ENCODE results near the gene ANGPT4. TPM values are rescaled to one million over a fixed set of nuclear protein-coding genes. Genes with fewer than 3 reads are reported as not detected.

ANGPT4 gene, protein sequence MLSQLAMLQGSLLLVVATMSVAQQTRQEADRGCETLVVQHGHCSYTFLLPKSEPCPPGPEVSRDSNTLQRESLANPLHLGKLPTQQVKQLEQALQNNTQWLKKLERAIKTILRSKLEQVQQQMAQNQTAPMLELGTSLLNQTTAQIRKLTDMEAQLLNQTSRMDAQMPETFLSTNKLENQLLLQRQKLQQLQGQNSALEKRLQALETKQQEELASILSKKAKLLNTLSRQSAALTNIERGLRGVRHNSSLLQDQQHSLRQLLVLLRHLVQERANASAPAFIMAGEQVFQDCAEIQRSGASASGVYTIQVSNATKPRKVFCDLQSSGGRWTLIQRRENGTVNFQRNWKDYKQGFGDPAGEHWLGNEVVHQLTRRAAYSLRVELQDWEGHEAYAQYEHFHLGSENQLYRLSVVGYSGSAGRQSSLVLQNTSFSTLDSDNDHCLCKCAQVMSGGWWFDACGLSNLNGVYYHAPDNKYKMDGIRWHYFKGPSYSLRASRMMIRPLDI
- not detected for total RNA-seq
- 0 reads per million in 2 donors for total RNA-seq

DNA sequence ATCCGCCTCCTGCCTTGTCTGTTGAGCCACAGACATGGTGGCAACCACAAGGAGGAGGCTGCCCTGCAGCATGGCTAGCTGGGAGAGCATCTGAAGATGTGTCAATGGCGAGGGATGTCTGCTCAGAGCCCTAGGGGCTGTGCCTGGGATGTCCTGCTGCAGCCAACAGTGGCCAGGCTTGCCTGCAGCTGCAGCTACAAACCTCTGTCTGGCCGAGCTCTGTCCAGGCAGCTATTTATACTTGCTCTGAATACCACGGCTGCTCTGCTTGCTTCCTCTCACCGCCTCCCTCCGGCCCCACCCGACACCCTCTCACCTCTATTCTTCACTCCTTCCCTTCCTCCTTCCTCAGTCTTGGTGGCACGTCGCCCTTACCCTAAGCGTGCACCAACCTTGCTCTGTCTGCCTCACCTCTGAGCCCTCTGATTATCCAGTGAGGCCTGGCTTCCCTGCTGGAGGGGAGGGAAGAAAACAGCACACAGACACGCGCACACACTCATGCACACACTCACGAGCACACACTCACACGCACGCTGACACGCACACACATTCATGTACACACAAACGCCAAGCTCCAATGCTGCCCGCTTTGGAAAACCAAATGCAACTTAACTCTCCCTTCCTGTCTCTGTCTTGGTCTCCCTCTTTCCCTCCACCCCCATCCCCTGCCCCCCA, at the start of gene ANGPT4:
ANGPT4 (minus strand) TSS at position 210 of the 675 bp plus-strand sequence; CDS start at position 90, 120 bp downstream.
- DNase-seq: no peak
- ATAC-seq: no peak
- Mint-ChIP-seq H3K36me3 (ENCODE audit: low read depth) (no peaks in the 10 kb centered on the region), H3K27me3 (peaks cover 64% of the 10 kb centered on the region), H3K4me1 (peaks cover 10% of the 10 kb centered on the region), H3K4me3 (no peak within 1 kb of the TSS), H3K27ac (peak within 1 kb of the TSS; percentile 19)
- no peaks in the 10 kb centered on the region for H3K9me3 ChIP-seq (ENCODE audit: control insufficient read depth, low read length, poor library complexity, severe bottlenecking)

DNA sequence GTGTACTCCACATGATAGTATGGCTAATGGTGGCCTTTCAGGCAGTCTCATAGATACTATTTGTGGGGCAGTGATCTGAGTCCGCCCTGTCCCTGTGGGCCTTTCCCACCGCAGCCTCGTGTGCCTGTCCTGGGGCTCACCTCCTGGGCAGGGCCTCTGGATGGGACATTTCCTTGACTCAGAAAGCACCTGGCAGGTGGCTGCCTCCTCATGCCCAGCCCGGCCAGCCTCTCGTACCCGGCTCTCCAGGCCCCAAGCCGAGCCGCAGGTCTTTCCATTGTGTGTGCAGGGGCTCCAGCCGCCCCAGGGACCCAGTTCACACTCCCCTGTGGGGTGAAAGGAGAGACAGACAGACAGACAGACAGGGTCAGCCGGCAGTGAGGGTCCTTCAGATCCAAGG, 47.7 kb upstream of the ANGPT4 start:
- no peak overlapping the region for H3K4me3 Mint-ChIP-seq
- H3K9me3 ChIP-seq (ENCODE audit: control insufficient read depth, low read length, poor library complexity, severe bottlenecking): no peaks in the 10 kb centered on the region
- H3K36me3 Mint-ChIP-seq (ENCODE audit: low read depth): peaks cover 4% of the 10 kb centered on the region
- peaks cover 2% of the 10 kb centered on the region for H3K4me1 Mint-ChIP-seq
- H3K27me3 Mint-ChIP-seq: peaks cover 56% of the 10 kb centered on the region
- DNase-seq: no peak
- H3K27ac Mint-ChIP-seq: no peak overlapping the region
- ATAC-seq: no peak

DNA sequence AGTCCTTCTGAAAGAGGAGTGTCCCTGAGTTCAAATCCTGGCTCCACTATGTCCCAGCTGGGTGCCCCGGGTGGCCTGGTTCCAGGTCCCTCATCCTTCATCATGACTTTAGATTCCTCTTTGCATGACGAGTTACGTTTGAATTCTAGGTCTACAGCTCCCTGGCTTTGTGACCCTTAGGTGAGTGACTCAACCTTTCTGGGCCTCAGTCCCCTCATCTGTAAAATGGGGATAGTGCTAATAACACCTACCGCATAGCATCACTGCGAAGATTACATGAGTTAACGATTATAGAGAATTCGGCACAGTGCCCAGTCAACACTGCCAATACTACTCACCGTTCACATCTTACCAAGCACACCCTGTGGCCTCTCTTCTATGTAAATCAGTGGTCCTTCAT, 46.5 kb upstream of the ANGPT4 start:
- no peaks in the 10 kb centered on the region for H3K9me3 ChIP-seq (ENCODE audit: control insufficient read depth, low read length, poor library complexity, severe bottlenecking)
- Mint-ChIP-seq H3K27me3 (peaks cover 63% of the 10 kb centered on the region), H3K36me3 (ENCODE audit: low read depth) (peaks cover 4% of the 10 kb centered on the region), H3K4me1 (peaks cover 2% of the 10 kb centered on the region), H3K27ac (no peak overlapping the region), H3K4me3 (no peak overlapping the region)
- ATAC-seq: no peak
- DNase-seq: no peak

DNA sequence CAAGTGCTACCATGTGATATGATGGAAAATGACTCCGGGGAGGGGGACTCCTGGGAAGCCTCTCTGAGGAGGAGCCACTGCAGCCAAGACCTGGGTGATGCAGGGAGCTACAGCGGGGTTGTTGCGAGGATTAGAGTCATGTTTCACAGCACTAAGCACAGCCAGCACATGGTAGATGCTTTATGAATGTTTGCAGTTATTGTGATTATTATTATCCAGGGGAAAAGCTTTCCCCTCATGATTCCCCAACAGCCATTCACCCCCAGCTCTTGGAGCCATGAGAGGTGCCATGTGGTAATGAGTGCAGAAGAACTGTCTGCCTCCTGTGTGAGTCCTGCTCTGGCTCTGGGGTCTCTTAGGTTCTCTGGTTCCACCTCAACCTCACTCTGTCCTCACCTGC, 46.1 kb upstream of the ANGPT4 start:
- peaks cover 67% of the 10 kb centered on the region for H3K27me3 Mint-ChIP-seq
- DNase-seq: no peak

DNA sequence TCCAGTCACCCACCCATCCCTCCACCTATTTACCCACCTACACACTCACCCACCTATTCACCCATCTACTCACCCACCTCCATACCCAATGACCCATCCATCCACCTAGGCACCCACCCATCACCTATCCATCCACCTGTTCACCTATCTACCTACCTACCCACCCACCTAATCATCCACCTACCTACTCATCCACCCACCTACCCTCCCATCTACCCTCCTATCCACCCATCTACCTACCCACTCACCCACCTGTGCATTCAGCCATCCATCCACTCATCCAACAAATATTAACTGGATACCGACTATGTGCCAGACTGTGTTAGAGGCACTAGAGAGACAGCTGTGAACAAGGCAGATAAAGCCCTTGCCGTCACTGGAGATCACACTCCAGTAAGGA, 45.6 kb upstream of the ANGPT4 start:
- peaks cover 2% of the 10 kb centered on the region for H3K4me1 Mint-ChIP-seq
- H3K36me3 Mint-ChIP-seq (ENCODE audit: low read depth): peaks cover 4% of the 10 kb centered on the region
- peaks cover 68% of the 10 kb centered on the region for H3K27me3 Mint-ChIP-seq
- H3K27ac Mint-ChIP-seq: no peak overlapping the region
- ATAC-seq (no peak), DNase-seq (no peak)
- H3K9me3 ChIP-seq (ENCODE audit: control insufficient read depth, low read length, poor library complexity, severe bottlenecking): no peaks in the 10 kb centered on the region
- H3K4me3 Mint-ChIP-seq: no peak overlapping the region

More for the DNA sequence above, 46.1 kb upstream of the ANGPT4 start:
- Mint-ChIP-seq H3K36me3 (ENCODE audit: low read depth) (peaks cover 4% of the 10 kb centered on the region), H3K4me3 (no peak overlapping the region), H3K27ac (no peak overlapping the region), H3K4me1 (peaks cover 2% of the 10 kb centered on the region)
- ATAC-seq: no peak
- no peaks in the 10 kb centered on the region for H3K9me3 ChIP-seq (ENCODE audit: control insufficient read depth, low read length, poor library complexity, severe bottlenecking)

DNA sequence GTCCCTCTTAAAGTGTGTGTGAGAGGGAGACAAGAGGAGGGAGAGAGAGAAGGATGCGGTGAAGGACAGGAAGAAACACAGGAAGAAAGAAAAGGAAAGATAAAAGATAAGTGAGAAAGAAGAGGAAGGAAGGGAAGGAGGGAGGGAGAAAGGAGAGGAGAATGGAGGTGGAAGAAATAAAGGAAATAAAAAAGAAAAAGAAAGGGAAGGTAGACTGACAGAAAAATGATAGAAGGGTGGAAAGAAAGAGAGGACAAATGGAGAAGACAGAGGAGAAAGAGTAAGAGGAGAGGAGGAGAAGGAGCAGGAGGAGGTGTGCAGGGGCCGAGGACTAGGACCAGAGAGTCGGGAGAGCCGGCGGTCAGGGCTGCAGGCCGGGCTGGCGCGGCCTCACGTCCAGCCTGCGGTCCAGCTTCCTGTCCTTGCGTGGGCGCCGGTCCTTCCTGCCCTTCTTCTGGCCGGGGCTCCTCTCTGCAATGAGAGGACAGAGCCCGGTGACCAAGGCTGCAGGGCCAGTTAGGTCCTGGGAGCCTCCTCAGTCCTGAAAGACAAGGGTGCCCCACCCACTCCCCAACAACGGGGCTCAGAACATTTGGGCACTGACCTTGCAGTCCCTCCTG, 44.0 kb upstream of the ANGPT4 start:
- Mint-ChIP-seq H3K27ac (no peak overlapping the region), H3K27me3 (peaks cover 73% of the 10 kb centered on the region), H3K4me1 (peaks cover 5% of the 10 kb centered on the region), H3K4me3 (no peak overlapping the region), H3K36me3 (ENCODE audit: low read depth) (peaks cover 4% of the 10 kb centered on the region)
- no peaks in the 10 kb centered on the region for H3K9me3 ChIP-seq (ENCODE audit: control insufficient read depth, low read length, poor library complexity, severe bottlenecking)
- DNase-seq (no peak), ATAC-seq (no peak)

DNA sequence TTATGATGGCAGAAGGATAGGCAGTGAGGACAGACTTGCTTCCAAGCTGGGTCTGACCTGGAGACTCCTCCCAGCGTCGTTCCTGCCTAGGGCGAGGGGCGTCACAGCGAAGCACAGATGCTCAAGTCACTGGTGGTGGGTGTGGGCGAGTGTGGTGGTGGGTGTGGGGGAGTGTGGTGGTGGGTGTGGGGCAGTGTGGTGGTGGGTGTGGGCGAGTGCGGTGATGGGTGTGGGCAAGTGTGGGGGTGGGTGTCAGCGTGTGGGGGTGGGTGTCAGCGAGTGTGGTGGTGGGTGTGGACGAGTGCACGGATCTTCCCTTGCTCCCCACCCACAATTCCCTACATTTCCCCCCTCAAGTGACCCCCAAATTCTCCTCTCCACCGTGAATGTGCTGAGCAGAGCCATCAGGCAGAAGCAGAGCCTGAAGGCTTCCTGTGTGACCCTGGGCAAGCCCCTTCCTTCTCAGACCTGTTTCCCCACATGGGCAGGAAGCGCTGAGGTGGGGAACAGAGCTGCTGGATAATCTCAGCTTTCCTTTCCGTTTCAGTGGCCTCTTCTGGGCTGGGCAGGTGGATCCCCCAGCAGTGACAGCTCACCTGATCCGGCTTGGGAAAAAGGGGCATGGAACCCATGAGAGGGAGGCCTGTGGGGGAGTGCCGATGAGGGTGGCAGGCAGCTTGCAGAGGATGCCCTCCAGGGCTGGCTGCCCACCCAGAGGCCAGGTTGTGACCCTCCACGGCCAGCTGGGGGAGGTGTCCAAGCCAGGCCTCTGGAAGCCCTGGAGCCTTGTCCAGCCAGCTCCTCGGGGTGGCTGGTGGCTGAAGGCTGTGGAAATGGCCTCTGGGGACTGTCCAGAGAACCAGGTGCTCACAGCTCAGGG, 43.0 kb upstream of the ANGPT4 start:
- H3K36me3 Mint-ChIP-seq (ENCODE audit: low read depth): peaks cover 4% of the 10 kb centered on the region
- H3K4me3 Mint-ChIP-seq: no peak overlapping the region
- H3K27me3 Mint-ChIP-seq: peaks cover 74% of the 10 kb centered on the region
- no peak for DNase-seq
- no peaks in the 10 kb centered on the region for H3K9me3 ChIP-seq (ENCODE audit: control insufficient read depth, low read length, poor library complexity, severe bottlenecking)
- H3K4me1 Mint-ChIP-seq: peaks cover 2% of the 10 kb centered on the region
- no peak for ATAC-seq
- no peak overlapping the region for H3K27ac Mint-ChIP-seq

DNA sequence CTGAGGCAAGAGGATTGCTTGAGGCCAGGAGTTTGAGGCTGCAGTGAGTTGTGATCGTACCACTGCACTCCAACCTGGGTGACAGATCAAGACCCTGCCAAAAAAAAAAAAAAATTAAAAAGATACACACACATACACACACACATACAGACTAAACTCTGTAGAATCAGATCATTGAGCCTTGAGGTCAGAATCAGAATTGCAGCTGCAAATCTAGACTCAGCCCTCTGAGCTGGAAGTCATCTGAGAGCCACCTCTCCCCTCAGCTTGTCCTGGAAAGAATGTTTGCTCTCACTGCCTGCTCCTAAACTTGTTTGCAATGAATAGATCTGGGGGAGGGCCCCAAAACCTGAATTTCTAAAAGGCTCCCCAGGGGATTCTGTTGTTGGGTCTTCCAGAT, 41.4 kb upstream of the ANGPT4 start:
- no peaks in the 10 kb centered on the region for H3K9me3 ChIP-seq (ENCODE audit: control insufficient read depth, low read length, poor library complexity, severe bottlenecking)
- DNase-seq (no peak), ATAC-seq (no peak)
- Mint-ChIP-seq H3K4me1 (peaks cover 2% of the 10 kb centered on the region), H3K36me3 (ENCODE audit: low read depth) (peaks cover 4% of the 10 kb centered on the region), H3K27me3 (peaks cover 74% of the 10 kb centered on the region), H3K4me3 (no peak overlapping the region), H3K27ac (no peak overlapping the region)

DNA sequence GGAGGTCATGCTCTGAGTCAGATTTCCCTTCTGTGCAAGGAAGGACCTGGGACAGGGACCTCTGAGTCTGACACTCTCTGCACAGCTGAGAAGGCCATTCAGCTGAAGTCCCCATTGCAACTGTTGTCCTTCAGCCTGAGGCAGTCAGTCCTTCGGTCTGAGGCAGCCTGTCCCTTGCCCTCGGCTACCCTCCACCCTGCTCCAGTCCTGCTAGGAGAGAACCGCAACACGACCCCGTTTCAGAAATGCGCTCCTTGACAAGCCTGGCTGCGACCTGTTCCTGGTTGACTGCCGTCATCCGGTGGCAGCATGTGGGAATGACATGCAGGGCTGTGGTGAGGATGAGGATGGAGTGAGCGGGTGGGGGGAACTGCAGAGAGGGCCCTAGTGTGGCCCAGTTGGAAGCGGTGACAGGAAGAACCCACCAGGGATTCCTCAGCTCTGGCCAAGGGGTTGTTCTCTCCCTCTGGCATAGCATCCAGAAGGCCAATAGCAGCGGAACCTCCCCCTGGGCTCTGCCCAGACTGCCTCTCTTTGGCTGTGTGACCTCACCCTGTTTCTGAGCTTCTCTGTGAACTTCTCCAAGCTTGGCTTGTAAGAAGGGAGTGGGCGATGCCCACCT, 40.3 kb upstream of the ANGPT4 start:
- H3K27ac Mint-ChIP-seq: no peak overlapping the region
- H3K4me3 Mint-ChIP-seq: no peak overlapping the region
- DNase-seq: peak; percentile 57 to 74 (median 58)
- peak; percentile 91 for ATAC-seq
- H3K9me3 ChIP-seq (ENCODE audit: control insufficient read depth, low read length, poor library complexity, severe bottlenecking): no peaks in the 10 kb centered on the region
- H3K36me3 Mint-ChIP-seq (ENCODE audit: low read depth): peaks cover 4% of the 10 kb centered on the region
- H3K4me1 Mint-ChIP-seq: peaks cover 2% of the 10 kb centered on the region
- H3K27me3 Mint-ChIP-seq: peaks cover 73% of the 10 kb centered on the region

DNA sequence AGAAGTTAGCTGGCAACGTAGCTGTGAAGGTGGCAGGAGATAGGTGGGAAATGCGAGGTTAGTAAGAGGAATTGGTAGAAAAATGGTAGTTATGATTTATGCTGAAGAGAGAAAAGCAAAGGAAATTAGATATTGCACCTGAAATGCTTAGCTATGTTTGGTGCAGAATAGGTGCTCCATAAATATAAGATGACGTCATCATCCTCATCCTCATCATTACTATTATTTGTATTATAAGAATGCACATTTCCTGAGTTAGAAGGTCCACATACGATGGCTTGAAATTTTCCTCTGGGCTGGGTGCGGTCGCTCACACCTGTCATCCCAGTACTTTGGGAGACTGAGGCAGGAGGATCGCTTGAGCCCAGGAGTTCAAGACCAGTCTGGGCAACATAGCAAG, 39.5 kb upstream of the ANGPT4 start:
- Mint-ChIP-seq H3K27ac (no peak overlapping the region), H3K4me1 (peaks cover 2% of the 10 kb centered on the region), H3K36me3 (ENCODE audit: low read depth) (peaks cover 4% of the 10 kb centered on the region), H3K27me3 (peaks cover 70% of the 10 kb centered on the region), H3K4me3 (no peak overlapping the region)
- no peak for DNase-seq
- H3K9me3 ChIP-seq (ENCODE audit: control insufficient read depth, low read length, poor library complexity, severe bottlenecking): no peaks in the 10 kb centered on the region
- ATAC-seq: no peak

DNA sequence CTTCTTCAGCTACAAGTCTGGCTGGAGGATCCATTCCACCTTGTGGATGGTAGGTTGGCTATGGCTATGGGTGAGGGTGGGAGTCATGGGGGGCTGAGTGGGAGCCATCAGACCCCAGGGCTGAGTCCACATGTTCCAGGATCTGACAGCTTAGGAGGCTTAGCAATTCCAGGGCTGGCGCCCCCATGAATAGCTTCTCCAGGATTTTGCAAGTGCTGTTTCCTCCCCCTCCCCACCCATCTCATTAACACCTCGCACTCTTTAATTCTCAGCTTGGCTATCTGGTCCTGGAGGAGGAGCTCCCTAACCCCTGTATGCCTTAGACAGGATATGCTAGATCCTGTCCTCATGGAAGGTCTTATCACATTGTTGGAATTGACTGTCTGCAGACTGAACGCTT, 39.0 kb upstream of the ANGPT4 start:
- ATAC-seq (no peak), DNase-seq (no peak)
- H3K4me3 Mint-ChIP-seq: no peak overlapping the region
- peaks cover 4% of the 10 kb centered on the region for H3K36me3 Mint-ChIP-seq (ENCODE audit: low read depth)
- no peak overlapping the region for H3K27ac Mint-ChIP-seq
- H3K4me1 Mint-ChIP-seq: peaks cover 2% of the 10 kb centered on the region
- H3K27me3 Mint-ChIP-seq: peaks cover 70% of the 10 kb centered on the region
- no peaks in the 10 kb centered on the region for H3K9me3 ChIP-seq (ENCODE audit: control insufficient read depth, low read length, poor library complexity, severe bottlenecking)

DNA sequence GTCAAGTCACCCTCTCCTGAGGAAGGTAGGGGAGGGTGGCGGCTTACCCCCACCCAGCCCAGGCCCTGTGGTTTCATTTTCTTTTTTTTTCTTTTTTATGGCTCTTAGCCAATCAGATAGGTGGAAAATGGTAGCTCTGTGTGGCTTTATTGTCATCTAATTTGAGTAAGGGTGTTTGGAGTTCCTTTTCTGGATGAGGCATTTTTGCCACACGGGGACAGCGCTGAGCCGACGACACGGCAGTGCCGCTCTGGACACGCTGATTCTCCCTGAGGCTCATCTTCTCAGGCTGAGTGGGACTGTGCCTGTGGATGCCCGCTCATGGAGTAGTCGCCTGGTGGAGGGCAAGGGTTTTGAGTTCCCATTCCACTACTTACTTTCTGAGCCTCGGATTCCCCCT, 37.6 kb upstream of the ANGPT4 start:
- DNase-seq: no peak
- H3K4me3 Mint-ChIP-seq: no peak overlapping the region
- no peaks in the 10 kb centered on the region for H3K36me3 Mint-ChIP-seq (ENCODE audit: low read depth)
- H3K27ac Mint-ChIP-seq: no peak overlapping the region
- no peaks in the 10 kb centered on the region for H3K9me3 ChIP-seq (ENCODE audit: control insufficient read depth, low read length, poor library complexity, severe bottlenecking)
- H3K27me3 Mint-ChIP-seq: peaks cover 77% of the 10 kb centered on the region
- peaks cover 2% of the 10 kb centered on the region for H3K4me1 Mint-ChIP-seq
- no peak for ATAC-seq
